Measurements from ENCODE around the gene LSM12. TPM values are rescaled to one million over a fixed set of nuclear protein-coding genes. Genes with fewer than 3 reads are reported as not detected.

The LSM12 gene
- total RNA-seq, 2 donors from 2014 or later = 24.9 to 30.8 TPM

- Histone ChIP-seq H3K27me3 (replicated peaks; ENCODE audit: insufficient read depth) (no peaks in the 10 kb centered on the region), H3K36me3 (peaks cover 35% of the 10 kb centered on the region), H3K9me3 (no peaks in the 10 kb centered on the region), H3K4me1 (ENCODE audit: control insufficient read depth in 1 of 2, low read depth in 2 of 2) (peaks cover 33 to 47% of the 10 kb centered on the region in 2 donors), H3K27ac (peak overlapping the region; percentile 54 to 75), H3K4me3 (no peak overlapping the region)
- DNase-seq (ENCODE audit: low spot score) (no peak), ATAC-seq (ENCODE audit: insufficient number of reproducible peaks, low FRiP score, low read depth) (no peak)
- TF ChIP-seq CTCF (IDR thresholded peaks at IDR 0.05) = no peak
Observed at GRCh38 chr17:44094701-44095387, 28.4 kb upstream of the LSM12 start.

DNA sequence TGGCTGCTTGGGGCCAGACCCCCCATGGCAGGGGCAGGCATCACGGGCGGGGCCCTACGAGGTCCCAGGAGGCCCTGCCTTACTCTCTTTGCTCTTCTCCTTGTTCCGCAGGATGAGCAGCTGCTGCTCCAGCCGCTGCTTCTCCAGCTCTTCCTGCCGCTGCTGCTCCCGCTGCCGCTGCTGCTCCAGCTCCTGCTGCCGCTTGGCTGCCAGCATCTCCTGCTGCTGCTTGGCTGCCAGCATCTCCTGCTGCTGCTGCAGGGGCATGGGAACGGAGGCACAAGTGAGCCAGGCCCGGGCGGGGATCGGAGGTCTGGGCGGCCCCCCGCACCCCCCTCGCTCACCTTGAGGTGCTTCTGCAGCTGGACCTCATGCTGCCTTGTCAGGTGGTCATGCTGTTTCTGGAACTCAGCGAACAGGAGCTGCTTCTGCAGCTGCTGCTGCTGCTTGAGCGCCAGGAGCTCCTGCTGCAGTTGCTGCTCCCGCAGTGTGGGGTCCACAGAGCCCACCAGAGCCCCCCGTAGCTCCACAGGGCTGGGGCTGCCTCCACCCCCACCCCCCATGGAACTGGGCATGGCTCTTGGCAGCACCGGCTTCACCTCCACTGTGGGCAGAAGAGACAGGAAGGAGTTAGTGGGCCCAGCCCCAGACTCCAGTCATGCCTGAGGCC is 26.9 kb upstream of the LSM12 start:
- no peak for DNase-seq (ENCODE audit: low spot score)
- no peak for ATAC-seq (ENCODE audit: insufficient number of reproducible peaks, low FRiP score, low read depth)
- peaks cover 46% of the 10 kb centered on the region for H3K36me3 ChIP-seq
- no peak overlapping the region for H3K4me3 ChIP-seq
- no peaks in the 10 kb centered on the region for H3K9me3 ChIP-seq
- H3K27me3 ChIP-seq (replicated peaks; ENCODE audit: insufficient read depth) = no peaks in the 10 kb centered on the region
- no peak for TF ChIP-seq CTCF (IDR thresholded peaks at IDR 0.05)
- H3K4me1 ChIP-seq (ENCODE audit: control insufficient read depth in 1 of 2, low read depth in 2 of 2) = peaks cover 33 to 34% of the 10 kb centered on the region in 2 donors
- no peak overlapping the region for H3K27ac ChIP-seq

DNA sequence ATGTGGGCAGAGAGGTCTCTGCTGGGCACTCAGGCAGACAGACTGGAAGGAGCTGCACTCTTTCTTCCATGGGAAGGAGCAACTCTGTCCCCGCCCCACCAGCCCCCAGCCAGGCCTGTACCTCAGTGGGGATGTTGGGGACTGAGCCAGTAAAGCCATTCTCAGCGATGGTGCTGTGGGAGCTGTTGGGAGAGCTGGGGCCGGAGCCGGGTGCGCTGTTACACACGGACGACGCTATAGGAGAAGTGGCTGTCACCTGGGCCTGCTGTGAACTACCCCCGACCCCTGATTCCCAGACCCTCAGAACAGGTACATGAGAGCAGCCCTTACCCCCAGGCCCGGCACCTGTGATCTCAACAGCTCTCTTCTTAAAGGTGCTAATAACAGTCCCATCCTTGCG is 25.6 kb upstream of the LSM12 start:
- ATAC-seq (ENCODE audit: insufficient number of reproducible peaks, low FRiP score, low read depth) = no peak
- no peak for DNase-seq (ENCODE audit: low spot score)
- Histone ChIP-seq H3K27me3 (replicated peaks; ENCODE audit: insufficient read depth) (no peaks in the 10 kb centered on the region), H3K4me3 (no peak overlapping the region), H3K4me1 (ENCODE audit: control insufficient read depth in 1 of 2, low read depth in 2 of 2) (peaks cover 20 to 21% of the 10 kb centered on the region in 2 donors), H3K9me3 (no peaks in the 10 kb centered on the region), H3K27ac (no peak overlapping the region), H3K36me3 (peaks cover 51% of the 10 kb centered on the region)
- no peak for TF ChIP-seq CTCF (IDR thresholded peaks at IDR 0.05)

GRCh38 chr17:44091200-44091997 is 24.9 kb upstream of the LSM12 start:
- no peak for TF ChIP-seq CTCF (IDR thresholded peaks at IDR 0.05)
- Histone ChIP-seq H3K27me3 (replicated peaks; ENCODE audit: insufficient read depth) (no peaks in the 10 kb centered on the region), H3K4me3 (no peak overlapping the region), H3K4me1 (ENCODE audit: control insufficient read depth in 1 of 2, low read depth in 2 of 2) (peaks cover 14 to 15% of the 10 kb centered on the region in 2 donors), H3K27ac (no peak overlapping the region), H3K9me3 (no peaks in the 10 kb centered on the region), H3K36me3 (peaks cover 54% of the 10 kb centered on the region)
- no peak for DNase-seq (ENCODE audit: low spot score)
- no peak for ATAC-seq (ENCODE audit: insufficient number of reproducible peaks, low FRiP score, low read depth)

DNA sequence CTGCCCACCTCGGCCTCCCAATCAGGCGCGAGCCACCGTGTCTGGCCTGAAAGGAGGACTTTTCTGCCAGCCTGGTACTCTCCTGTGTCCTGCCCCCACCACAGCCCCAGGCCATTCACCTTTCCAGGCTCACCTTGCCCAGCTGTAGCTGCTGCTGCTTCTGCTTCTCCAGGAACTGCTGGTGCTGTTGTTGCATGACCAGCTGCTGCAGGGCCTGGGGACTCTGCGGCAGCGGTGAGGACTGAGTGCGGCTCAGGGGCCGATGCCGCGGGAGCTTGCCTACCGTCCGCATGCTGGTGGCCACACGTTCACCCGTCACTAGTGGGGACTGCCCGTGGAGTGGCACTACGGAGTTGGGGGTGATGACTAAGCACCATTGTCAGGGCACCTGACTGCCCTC is 21.8 kb upstream of the LSM12 start:
- no peak overlapping the region for H3K27ac ChIP-seq
- no peak for DNase-seq (ENCODE audit: low spot score)
- no peaks in the 10 kb centered on the region for H3K4me1 ChIP-seq (ENCODE audit: control insufficient read depth in 1 of 2, low read depth in 2 of 2)
- H3K36me3 ChIP-seq = peaks cover 77% of the 10 kb centered on the region
- H3K4me3 ChIP-seq = no peak overlapping the region
- no peaks in the 10 kb centered on the region for H3K27me3 ChIP-seq (replicated peaks; ENCODE audit: insufficient read depth)
- no peak for TF ChIP-seq CTCF (IDR thresholded peaks at IDR 0.05)
- no peaks in the 10 kb centered on the region for H3K9me3 ChIP-seq
- no peak for ATAC-seq (ENCODE audit: insufficient number of reproducible peaks, low FRiP score, low read depth)
